H9 (cell line): Measurements from ENCODE around the gene TSTD1. TPM values are rescaled to one million over a fixed set of nuclear protein-coding genes. Genes with fewer than 3 reads are reported as not detected.

Experiments used
- total RNA-seq: library from RNA; stranded (reverse); gene quantifications from 2 replicates; pipeline ENCODE4 v1.2.1, GENCODE V29; 2021

Gene TSTD1
- total RNA-seq, 1 experiment from 2014 or later: 73.7 TPM

Other genes starting within 250 kb of the TSTD1 start
- gene LY9, start 242.8 kb downstream of the TSTD1 start, total RNA-seq: not detected in 2 replicates
- gene CD244, start 176.1 kb downstream of the TSTD1 start, total RNA-seq: not detected in 2 replicates
- gene ITLN1, start 153.8 kb downstream of the TSTD1 start, total RNA-seq: not detected in 2 replicates
- 2.4 and 2.9 TPM in 2 replicates for gene ITLN2, start 84.2 kb downstream of the TSTD1 start, total RNA-seq
- 159 and 174 TPM in 2 replicates for gene F11R, start 17.8 kb downstream of the TSTD1 start, total RNA-seq
- 58.6 and 59.2 TPM in 2 replicates for gene USF1, start 7.0 kb upstream of the TSTD1 start, total RNA-seq
- 0.13 TPM in 2 replicates for gene ARHGAP30, start 30.9 kb upstream of the TSTD1 start, total RNA-seq
- gene NECTIN4, start 50.6 kb upstream of the TSTD1 start, total RNA-seq: 0.33 and 0.64 TPM in 2 replicates
- 6.6 and 7.0 TPM in 2 replicates for gene KLHDC9, start 59.4 kb upstream of the TSTD1 start, total RNA-seq
- gene PFDN2, start 79.1 kb upstream of the TSTD1 start, total RNA-seq: 71.8 and 76.1 TPM in 2 replicates
- 39.0 and 39.6 TPM in 2 replicates for gene NIT1, start 79.1 kb upstream of the TSTD1 start, total RNA-seq
- 44.7 and 46.7 TPM in 2 replicates for gene DEDD, start 93.7 kb upstream of the TSTD1 start, total RNA-seq
- 93.4 and 93.5 TPM in 2 replicates for gene UFC1, start 115.0 kb upstream of the TSTD1 start, total RNA-seq
- gene USP21, start 120.5 kb upstream of the TSTD1 start, total RNA-seq: 17.9 and 18.4 TPM in 2 replicates
- gene PPOX, start 127.5 kb upstream of the TSTD1 start, total RNA-seq: 33.4 and 39.8 TPM in 2 replicates
- 31.8 and 33.1 TPM in 2 replicates for gene B4GALT3, start 138.5 kb upstream of the TSTD1 start, total RNA-seq
- 7.0 and 9.1 TPM in 2 replicates for gene ADAMTS4, start 160.1 kb upstream of the TSTD1 start, total RNA-seq
- gene NDUFS2, start 163.4 kb upstream of the TSTD1 start, total RNA-seq: 80.3 and 84.5 TPM in 2 replicates
- 0.44 and 0.90 TPM in 2 replicates for gene FCER1G, start 176.3 kb upstream of the TSTD1 start, total RNA-seq
- gene APOA2, start 184.7 kb upstream of the TSTD1 start, total RNA-seq: not detected in 2 replicates
- gene TOMM40L, start 187.1 kb upstream of the TSTD1 start, total RNA-seq: 12.8 and 13.5 TPM in 2 replicates
- not detected in 2 replicates for gene NR1I3, start 199.2 kb upstream of the TSTD1 start, total RNA-seq
- 0.66 and 0.83 TPM in 2 replicates for gene PCP4L1, start 219.8 kb upstream of the TSTD1 start, total RNA-seq